ENCODE measurements around the gene KATNAL1.
"Not testable (repeated sequence)": the region's sequence is repeated elsewhere in the genome, so short reads cannot be mapped to it uniquely, and the experiment has no call there.

The KATNAL1 gene

GRCh38 chr13:30301827-30302226 is 5.5 kb downstream of the KATNAL1 start:
- no peak for DNase-seq
- intact Hi-C loops (cut with DNase I): no loop called here

GRCh38 chr13:30300596-30300995 is 6.8 kb downstream of the KATNAL1 start:
- intact Hi-C loops (cut with DNase I): no loop called here
- no peak for DNase-seq

DNA sequence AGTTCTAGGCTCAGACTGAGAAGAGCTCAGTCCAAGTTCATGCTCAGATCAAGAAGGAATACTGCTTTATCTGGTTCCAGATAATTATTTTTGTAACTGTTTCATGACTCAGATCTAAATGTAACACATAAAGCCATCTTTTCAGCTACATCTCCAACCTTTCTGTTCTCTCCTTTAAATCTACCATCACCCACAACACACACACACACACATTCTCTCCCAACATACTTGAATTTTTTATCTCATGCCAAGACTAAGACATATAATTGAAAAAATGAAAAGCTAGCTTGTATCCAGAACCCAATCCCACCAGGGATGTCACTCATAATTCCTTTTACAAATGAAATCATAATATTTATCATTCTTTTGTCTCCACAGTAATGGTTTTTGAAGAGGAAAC is 7.6 kb downstream of the KATNAL1 start:
- intact Hi-C loops (cut with DNase I): no loop called here
- no peak for DNase-seq

DNA sequence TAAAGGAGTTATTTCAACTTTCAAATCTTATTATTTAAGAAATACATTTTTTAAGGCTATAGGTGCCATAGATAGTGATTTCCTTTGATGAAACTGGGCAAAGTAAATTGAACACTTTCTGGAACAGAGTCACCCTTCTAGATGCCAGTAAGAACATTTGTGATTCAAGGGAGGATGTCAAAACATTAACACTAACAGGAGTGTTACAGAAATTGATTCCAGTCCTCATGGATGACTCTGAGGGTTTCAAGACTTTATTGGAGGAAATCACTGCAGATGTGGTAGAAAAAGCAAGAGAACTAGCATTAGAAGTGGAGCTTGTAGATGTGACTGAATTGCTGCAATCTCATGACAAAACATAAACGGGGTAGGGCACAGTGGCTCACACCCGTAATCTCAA is 12.2 kb downstream of the KATNAL1 start:
- intact Hi-C loops (cut with DNase I): no loop called here
- no peak for DNase-seq

DNA sequence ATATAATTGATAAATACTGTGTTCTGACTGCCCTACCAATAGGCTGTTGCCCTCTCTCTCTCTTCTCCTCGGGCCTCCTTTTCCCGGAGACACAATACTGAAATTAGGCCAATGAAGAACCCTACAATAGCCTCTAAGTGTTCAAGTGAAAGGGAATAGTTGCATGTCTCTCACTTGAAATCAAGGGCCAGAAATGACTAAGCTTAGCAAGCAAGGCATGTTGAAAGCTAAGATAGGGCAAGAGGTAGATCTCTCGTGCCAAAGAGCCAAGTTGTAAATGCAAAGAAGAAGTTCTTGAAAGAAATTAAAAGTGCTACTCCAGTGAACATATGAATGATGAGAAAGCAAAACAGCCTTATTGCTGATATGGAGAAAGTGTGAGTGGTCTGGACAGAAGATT is 13.3 kb downstream of the KATNAL1 start:
- intact Hi-C loops (cut with DNase I): no loop called here

GRCh38 chr13:30292325-30292724 is 15.0 kb downstream of the KATNAL1 start:
- no peak for DNase-seq
- intact Hi-C loops (cut with DNase I): no loop called here

More for the DNA sequence above, 13.3 kb downstream of the KATNAL1 start:
- DNase-seq: no peak

DNA sequence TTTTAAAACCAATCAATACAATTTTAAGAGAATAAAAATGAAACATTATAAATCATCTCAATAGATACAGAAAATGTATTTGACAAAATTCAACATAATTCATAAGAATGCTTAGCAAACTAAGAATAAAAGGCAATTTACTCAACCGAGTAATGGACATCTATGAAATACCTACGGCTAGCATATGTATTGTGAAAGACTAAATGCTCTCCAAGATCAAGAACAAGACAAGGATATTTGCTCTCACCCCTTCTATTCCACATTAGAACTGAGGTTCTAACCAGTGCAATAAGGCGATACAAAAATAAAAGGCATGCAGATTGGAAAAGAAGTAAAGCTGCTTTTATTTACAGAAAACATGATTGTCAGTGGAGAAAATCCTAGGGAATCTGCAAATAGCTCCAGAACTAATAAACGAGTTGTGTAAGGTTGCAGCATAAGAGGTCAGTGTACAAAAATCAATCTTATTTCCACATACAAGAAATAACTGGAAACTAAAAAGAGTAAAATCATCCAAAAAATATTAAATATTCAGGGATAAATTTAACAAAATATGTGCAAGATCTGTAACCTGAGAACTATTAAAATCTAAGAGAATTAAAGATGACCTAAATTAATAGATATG is 16.4 kb downstream of the KATNAL1 start:
- intact Hi-C loops (cut with DNase I): no loop called here
- no peak for DNase-seq

DNA sequence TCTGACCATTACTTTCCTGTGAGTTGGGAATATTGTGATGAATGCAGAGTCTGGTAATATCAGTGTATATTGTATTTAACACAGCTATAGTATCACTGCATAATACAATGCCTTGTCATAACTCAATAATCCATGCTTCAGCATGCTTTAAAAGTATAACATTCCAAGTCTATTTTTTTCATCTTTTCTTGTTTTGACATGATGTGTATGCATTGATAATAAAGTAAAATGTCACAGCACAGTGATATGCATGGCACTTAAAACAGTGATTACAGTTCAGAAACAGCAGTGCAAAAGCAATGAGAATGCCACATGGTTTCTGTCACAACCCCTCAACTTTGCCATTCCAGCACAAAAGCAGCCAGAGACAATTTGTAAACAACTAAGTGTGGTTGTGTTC is 17.8 kb downstream of the KATNAL1 start:
- intact Hi-C loops (cut with DNase I): no loop called here
- no peak for DNase-seq

DNA sequence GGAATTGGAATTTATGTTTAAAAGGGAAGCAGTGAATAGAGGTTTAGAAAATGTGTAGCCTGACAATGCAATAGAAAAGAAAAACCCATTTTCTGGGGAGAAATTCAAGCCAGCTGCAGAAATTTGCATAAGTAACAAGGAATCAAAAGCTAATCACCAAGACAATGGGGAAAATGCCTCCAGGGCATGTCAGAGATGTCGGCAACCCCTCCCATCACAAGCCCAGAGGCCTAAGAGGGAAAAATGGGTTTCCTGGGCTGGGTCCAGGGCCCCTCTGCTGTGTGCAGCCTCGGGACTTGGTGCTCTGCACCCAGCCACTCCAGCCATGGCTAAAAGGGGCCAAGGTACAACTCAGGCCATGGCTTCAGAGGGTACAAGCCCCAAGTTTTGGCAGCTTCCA is 21.3 kb downstream of the KATNAL1 start:
- DNase-seq; intact Hi-C loops (cut with DNase I): not testable (repeated sequence)

- no peak for DNase-seq
- intact Hi-C loops (cut with DNase I): no loop called here
Measured at GRCh38 chr13:30276178-30276577, 31.2 kb downstream of the KATNAL1 start.

DNA sequence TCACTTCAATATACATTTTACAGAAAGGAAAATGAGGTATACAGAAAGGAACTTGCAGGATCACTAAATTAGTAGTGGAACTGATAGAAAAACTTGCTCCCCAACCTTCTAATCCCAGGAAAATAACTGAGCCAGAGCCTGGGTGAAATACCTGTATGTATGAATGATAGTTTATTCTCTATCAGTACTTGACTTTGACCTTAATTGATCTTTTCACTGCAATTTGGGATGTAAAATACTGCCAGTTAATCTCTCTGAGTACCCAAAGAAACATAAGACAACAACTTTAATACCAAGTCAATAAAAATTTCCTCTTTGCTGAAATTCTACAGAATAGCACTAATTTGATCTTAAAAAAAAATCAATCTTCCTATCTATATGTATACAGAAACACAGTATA is 33.3 kb downstream of the KATNAL1 start:
- no peak for DNase-seq
- intact Hi-C loops (cut with DNase I): no loop called here

GRCh38 chr13:30270035-30270434 is 37.3 kb downstream of the KATNAL1 start:
- intact Hi-C loops (cut with DNase I); DNase-seq: not testable (repeated sequence)

DNA sequence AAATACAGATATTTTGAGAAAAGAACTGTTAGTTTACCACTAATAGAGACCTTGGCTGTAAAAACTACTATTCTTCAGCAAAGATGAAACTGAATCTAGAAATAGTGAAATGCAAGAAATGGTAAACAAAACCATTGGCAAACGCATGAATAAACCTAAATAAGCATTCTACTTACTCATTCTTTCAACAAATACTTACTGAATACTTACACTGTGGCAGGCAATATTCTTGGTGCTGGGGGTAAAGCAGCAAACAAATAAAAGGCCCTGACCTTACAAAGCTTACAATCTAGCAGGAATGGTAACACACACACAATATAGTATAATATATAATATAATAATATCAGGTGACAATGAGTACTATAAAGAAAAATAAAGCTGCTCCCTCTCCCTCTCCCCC is 38.7 kb downstream of the KATNAL1 start:
- intact Hi-C loops (cut with DNase I): no loop called here
- no peak for DNase-seq

- intact Hi-C loops (cut with DNase I): no loop called here
- no peak for DNase-seq
Measured at GRCh38 chr13:30266756-30267155, 40.6 kb downstream of the KATNAL1 start.

- DNase-seq: peak in 1 of 10 donors; percentile 55
- intact Hi-C loops (cut with DNase I): not testable (repeated sequence)
Measured at GRCh38 chr13:30259149-30259733, 48.1 kb downstream of the KATNAL1 start.

- intact Hi-C loops (cut with DNase I): loop anchor here (2.0 kb wide), 1 partner anchor 77 kb away; no protein-coding TSS in a partner anchor
- DNase-seq: peak in 4 of 10 donors; percentile 16 to 63 (median 25)
Measured at GRCh38 chr13:30257468-30258099, 49.8 kb downstream of the KATNAL1 start.

GRCh38 chr13:30256713-30257467 is 50.5 kb downstream of the KATNAL1 start:
- no peak for DNase-seq
- intact Hi-C loops (cut with DNase I): loop anchor here (2.0 kb wide), 1 partner anchor 78 kb away; no protein-coding TSS in a partner anchor

GRCh38 chr13:30255696-30256095 is 51.7 kb downstream of the KATNAL1 start:
- intact Hi-C loops (cut with DNase I): loop anchor here (2.0 kb wide), 1 partner anchor 79 kb away; no protein-coding TSS in a partner anchor
- DNase-seq: no peak

GRCh38 chr13:30253830-30254229 is 53.5 kb downstream of the KATNAL1 start:
- DNase-seq: no peak
- intact Hi-C loops (cut with DNase I): no loop called here

- DNase-seq: no peak
- intact Hi-C loops (cut with DNase I): no loop called here
Measured at GRCh38 chr13:30247406-30247805, 59.9 kb downstream of the KATNAL1 start.

DNA sequence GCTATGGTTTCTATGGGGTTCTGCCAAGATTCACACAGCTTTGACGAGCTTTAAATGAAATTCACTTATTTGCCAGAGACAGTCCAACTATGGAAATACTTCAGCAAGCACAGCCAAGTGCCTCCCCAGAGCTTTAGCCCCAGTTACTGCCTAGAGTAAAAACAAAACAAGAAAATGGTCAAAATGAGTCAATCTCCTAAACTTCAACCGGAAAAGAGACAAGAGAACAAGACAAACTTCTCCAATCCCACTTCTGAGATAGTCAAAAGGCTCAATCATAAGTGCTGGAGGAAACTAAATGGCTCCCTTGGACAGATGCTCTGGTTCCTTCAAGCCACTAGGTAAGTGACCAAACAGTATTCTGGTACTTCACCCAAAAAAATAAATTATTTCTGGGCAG is 65.8 kb downstream of the KATNAL1 start:
- DNase-seq: no peak
- intact Hi-C loops (cut with DNase I): no loop called here
